ENCODE measurements around the gene IL9.

DNA sequence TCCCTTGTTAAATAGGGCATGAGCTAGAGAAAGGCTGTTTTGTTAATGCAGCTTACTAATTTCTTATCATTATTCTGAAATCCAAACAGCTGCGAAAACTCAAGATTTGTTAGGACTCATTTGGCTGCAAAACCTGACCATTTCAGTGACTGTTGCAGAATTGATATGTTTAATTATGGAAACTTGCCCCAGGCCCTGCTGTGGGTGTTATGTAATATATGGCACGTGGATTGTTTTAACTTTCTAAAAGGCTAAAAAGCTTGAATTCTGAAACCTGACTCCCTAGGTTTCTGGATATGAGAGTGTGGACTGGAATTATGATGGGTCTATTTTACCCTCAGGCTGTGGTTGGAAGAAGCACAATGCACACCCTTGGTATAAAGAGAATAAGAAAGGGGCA lies 4.4 kb downstream of the IL9 start:
- TF ChIP-seq POLR2A (IDR thresholded peaks at IDR 0.05; ENCODE audit: low read length), result no peak
- TF ChIP-seq GATA1 (IDR thresholded peaks at IDR 0.05; ENCODE audit: low read depth, low read length), result no peak

Data from erythroblast (primary cell).